GM12801 (cell line): ENCODE results near the gene G2E3.

Experiments
- CTCF ChIP-seq: IDR thresholded peaks from one replicate; pipeline ENCODE4 v1.5.1; 2011; ENCODE audit warnings: control low read depth; ENCODE audit not compliant: insufficient read length; ENCODE audit errors: extremely low read depth

The G2E3 gene

GRCh38 chr14:30525833-30526232 lies 33.1 kb upstream of the G2E3 start:
- TF ChIP-seq CTCF, result no peak

- no peak for TF ChIP-seq CTCF
These were observed 31.8 kb upstream of the G2E3 start for GRCh38 chr14:30527196-30527595.

- no peak for TF ChIP-seq CTCF
These were observed 30.8 kb upstream of the G2E3 start for GRCh38 chr14:30528119-30528518.

- TF ChIP-seq CTCF, result no peak
These were observed 29.9 kb upstream of the G2E3 start for GRCh38 chr14:30528778-30529642.

GRCh38 chr14:30532264-30532663 lies 26.7 kb upstream of the G2E3 start:
- no peak for TF ChIP-seq CTCF

GRCh38 chr14:30533126-30533525 lies 25.8 kb upstream of the G2E3 start:
- no peak for TF ChIP-seq CTCF

GRCh38 chr14:30541318-30541717 lies 17.6 kb upstream of the G2E3 start:
- TF ChIP-seq CTCF, result no peak
